ENCODE results near the gene GMDS. TPM values are rescaled to one million over a fixed set of nuclear protein-coding genes. Genes with fewer than 3 reads are reported as not detected.

Gene GMDS
- total RNA-seq, 1 experiment from 2014 or later = 35.0 TPM

DNA sequence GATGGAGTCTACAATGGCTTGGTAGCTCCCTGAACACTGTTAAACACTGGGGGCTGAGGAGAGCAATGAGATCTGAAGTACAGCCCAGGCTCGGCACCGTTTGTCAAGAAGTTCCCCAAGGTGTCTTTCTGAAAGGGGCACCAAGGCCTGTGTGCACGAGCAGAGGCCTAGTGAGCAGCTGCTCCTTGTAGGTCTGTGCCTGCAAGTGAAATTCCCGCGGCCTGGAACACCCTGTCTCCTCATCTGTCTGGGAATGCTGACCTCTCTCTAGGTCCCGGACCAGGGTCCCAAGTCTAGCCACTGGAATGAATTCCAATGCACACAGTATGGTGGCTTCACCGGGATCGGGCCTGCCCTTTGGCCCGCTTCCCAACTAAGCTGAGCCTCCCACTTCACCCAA lies 500.9 kb downstream of the GMDS start:
- ATAC-seq (no peak), DNase-seq (ENCODE audit: low spot score) (no peak)
- Mint-ChIP-seq H3K4me1 (peaks cover 14% of the 10 kb centered on the region), H3K9me3 (no peaks in the 10 kb centered on the region), H3K27ac (no peak overlapping the region), H3K4me3 (no peak overlapping the region), H3K36me3 (no peaks in the 10 kb centered on the region), H3K27me3 (ENCODE audit: low read depth) (no peaks in the 10 kb centered on the region)
- ChIA-PET POLR2A (no interaction called here), CTCF (no interaction called here)
- no peak for TF ChIP-seq ETV6 (CRISPR knock-in tag; IDR thresholded peaks at IDR 0.05)
- no peak for TF ChIP-seq CREB1 (CRISPR knock-in tag; IDR thresholded peaks at IDR 0.05)
- TF ChIP-seq ZBTB21 (CRISPR knock-in tag; IDR thresholded peaks at IDR 0.05; ENCODE audit: borderline replicate concordance) = no peak
- TF ChIP-seq, protein P1, sequence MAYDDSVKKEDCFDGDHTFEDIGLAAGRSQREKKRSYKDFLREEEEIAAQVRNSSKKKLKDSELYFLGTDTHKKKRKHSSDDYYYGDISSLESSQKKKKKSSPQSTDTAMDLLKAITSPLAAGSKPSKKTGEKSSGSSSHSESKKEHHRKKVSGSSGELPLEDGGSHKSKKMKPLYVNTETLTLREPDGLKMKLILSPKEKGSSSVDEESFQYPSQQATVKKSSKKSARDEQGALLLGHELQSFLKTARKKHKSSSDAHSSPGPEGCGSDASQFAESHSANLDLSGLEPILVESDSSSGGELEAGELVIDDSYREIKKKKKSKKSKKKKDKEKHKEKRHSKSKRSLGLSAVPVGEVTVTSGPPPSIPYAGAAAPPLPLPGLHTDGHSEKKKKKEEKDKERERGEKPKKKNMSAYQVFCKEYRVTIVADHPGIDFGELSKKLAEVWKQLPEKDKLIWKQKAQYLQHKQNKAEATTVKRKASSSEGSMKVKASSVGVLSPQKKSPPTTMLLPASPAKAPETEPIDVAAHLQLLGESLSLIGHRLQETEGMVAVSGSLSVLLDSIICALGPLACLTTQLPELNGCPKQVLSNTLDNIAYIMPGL (CRISPR knock-in tag; IDR thresholded peaks at IDR 0.05) = no peak
- TF ChIP-seq PRDM15 (CRISPR knock-in tag; IDR thresholded peaks at IDR 0.05) = no peak
- TF ChIP-seq ZNF396 (CRISPR knock-in tag; IDR thresholded peaks at IDR 0.05; ENCODE audit: borderline replicate concordance) = no peak
- no peak for TF ChIP-seq ZNF138 (CRISPR knock-in tag; conservative IDR thresholded peaks at IDR 0.05)
- TF ChIP-seq GABPB1 (CRISPR knock-in tag; IDR thresholded peaks at IDR 0.05) = no peak
- TF ChIP-seq ATF3 (CRISPR knock-in tag; conservative IDR thresholded peaks at IDR 0.05) = no peak
- TF ChIP-seq, protein P2, sequence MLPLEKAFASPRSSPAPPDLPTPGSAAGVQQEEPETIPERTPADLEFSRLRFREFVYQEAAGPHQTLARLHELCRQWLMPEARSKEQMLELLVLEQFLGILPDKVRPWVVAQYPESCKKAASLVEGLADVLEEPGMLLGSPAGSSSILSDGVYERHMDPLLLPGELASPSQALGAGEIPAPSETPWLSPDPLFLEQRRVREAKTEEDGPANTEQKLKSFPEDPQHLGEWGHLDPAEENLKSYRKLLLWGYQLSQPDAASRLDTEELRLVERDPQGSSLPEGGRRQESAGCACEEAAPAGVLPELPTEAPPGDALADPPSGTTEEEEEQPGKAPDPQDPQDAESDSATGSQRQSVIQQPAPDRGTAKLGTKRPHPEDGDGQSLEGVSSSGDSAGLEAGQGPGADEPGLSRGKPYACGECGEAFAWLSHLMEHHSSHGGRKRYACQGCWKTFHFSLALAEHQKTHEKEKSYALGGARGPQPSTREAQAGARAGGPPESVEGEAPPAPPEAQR (CRISPR knock-in tag; IDR thresholded peaks at IDR 0.05) = no peak
- no peak for TF ChIP-seq SMAD3 (CRISPR knock-in tag; IDR thresholded peaks at IDR 0.05; ENCODE audit: borderline replicate concordance)
- TF ChIP-seq ARID4B (CRISPR knock-in tag; IDR thresholded peaks at IDR 0.05; ENCODE audit: borderline replicate concordance) = no peak
- TF ChIP-seq ZNF512 (CRISPR knock-in tag; IDR thresholded peaks at IDR 0.05; ENCODE audit: borderline replicate concordance) = no peak
- TF ChIP-seq ZNF232 (CRISPR knock-in tag; IDR thresholded peaks at IDR 0.05) = no peak
- TF ChIP-seq FOXJ3 (CRISPR knock-in tag; IDR thresholded peaks at IDR 0.05; ENCODE audit: borderline replicate concordance) = no peak
- TF ChIP-seq, protein P3, sequence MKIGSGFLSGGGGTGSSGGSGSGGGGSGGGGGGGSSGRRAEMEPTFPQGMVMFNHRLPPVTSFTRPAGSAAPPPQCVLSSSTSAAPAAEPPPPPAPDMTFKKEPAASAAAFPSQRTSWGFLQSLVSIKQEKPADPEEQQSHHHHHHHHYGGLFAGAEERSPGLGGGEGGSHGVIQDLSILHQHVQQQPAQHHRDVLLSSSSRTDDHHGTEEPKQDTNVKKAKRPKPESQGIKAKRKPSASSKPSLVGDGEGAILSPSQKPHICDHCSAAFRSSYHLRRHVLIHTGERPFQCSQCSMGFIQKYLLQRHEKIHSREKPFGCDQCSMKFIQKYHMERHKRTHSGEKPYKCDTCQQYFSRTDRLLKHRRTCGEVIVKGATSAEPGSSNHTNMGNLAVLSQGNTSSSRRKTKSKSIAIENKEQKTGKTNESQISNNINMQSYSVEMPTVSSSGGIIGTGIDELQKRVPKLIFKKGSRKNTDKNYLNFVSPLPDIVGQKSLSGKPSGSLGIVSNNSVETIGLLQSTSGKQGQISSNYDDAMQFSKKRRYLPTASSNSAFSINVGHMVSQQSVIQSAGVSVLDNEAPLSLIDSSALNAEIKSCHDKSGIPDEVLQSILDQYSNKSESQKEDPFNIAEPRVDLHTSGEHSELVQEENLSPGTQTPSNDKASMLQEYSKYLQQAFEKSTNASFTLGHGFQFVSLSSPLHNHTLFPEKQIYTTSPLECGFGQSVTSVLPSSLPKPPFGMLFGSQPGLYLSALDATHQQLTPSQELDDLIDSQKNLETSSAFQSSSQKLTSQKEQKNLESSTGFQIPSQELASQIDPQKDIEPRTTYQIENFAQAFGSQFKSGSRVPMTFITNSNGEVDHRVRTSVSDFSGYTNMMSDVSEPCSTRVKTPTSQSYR (CRISPR knock-in tag; IDR thresholded peaks at IDR 0.05) = no peak
- TF ChIP-seq SP1 (CRISPR knock-in tag; conservative IDR thresholded peaks at IDR 0.05) = no peak
- TF ChIP-seq CDX4 (CRISPR knock-in tag; IDR thresholded peaks at IDR 0.05; ENCODE audit: borderline replicate concordance) = no peak

Data from WTC11 (cell line).